RPMI7951 (cell line): ENCODE measurements around the gene STAP1. TPM values are rescaled to one million over a fixed set of nuclear protein-coding genes. Genes with fewer than 3 reads are reported as not detected.
"Not testable (repeated sequence)": the region's sequence is repeated elsewhere in the genome, so short reads cannot be mapped to it uniquely, and the experiment has no call there.

Source experiments
- DNase-seq: peaks from one replicate; pipeline ENCODE4 v3.0.0-alpha.2; 2012; ENCODE audit warnings: low read depth
- total RNA-seq: library from RNA; depleted of rRNA; stranded (reverse); fragments of >200 nt; shearing (Covaris generic); gene quantifications from 2 replicates; pipeline ENCODE4 v1.2.3, GENCODE V29; 2014; rRNA removed

The STAP1 gene
- total RNA-seq, 1 experiment from 2014 or later, result not detected

GRCh38 chr4:67624939-67625338 lies 66.4 kb downstream of the STAP1 start:
- DNase-seq, result no peak

- DNase-seq, result no peak
These were observed 74.0 kb downstream of the STAP1 start for GRCh38 chr4:67632492-67632891.

GRCh38 chr4:67634741-67635140 lies 76.2 kb downstream of the STAP1 start:
- DNase-seq, result no peak

DNA sequence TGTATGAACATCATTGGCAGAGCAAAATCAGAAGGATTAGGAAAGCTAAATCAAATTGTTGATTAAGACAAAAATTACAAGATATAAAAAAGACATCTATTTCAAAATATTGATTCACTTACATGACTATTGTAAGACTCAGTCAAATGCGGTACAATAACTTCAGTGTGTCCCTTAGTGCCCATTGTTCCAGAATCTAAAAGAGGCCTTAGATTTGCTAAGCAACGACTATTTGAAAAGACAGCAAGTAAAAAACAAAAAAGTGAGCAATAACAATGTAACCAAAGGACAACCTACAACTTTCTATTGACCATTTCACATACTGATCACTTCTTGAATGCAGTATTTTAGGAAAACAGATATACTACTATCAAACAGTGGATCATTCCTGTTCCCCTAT lies 76.8 kb downstream of the STAP1 start:
- no peak for DNase-seq

- DNase-seq, result not testable (repeated sequence)
These were observed 78.5 kb downstream of the STAP1 start for GRCh38 chr4:67636978-67637377.

DNA sequence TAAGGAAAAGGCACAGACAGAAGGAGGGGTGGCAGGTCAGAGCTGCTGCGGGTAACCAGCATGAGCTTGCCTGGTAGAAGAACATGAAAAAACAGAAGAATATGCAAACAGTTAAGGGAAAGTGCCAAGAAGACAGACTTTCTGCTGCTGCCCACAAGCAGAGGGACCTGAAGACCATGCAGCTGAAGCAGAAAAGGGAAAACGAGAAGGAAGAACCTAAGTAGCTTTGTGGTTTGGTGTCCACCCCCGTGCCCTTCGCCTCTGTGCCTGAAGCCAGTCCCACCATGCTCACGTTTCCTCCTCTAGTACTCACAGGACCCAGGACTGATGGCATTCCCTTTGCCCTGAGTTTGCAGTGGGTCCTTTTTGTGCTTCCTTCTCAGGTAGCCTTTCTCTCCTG lies 79.6 kb downstream of the STAP1 start:
- DNase-seq, result no peak

DNA sequence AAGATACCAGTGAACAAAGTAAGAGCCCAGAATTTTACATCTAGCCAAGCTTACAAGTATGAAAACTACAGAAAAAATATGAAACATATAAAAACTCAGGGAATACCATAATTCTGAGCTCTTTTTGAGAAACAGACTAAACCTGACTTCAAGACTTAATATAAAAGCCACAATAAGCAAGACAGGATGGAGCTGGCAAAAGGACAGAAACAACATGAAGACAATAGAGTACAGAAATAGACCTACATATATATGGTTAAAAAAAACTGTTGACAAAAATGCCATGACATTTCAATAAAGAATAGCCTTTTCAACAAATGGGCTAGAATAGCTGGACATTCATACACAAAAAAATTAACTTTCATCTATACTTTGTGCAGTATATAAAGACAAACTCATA lies 93.0 kb downstream of the STAP1 start:
- no peak for DNase-seq

Other genes starting within 250 kb of the STAP1 start
- 15.0 and 17.5 TPM in 2 replicates for gene CENPC, start 13.2 kb upstream of the STAP1 start, total RNA-seq
- 157 and 162 TPM in 2 replicates for gene UBA6, start 142.4 kb downstream of the STAP1 start, total RNA-seq
- gene GNRHR, start 195.7 kb downstream of the STAP1 start, total RNA-seq, result not detected in 2 replicates